ENCODE measurements around the gene CLDN20. TPM values are rescaled to one million over a fixed set of nuclear protein-coding genes. Genes with fewer than 3 reads are reported as not detected.
A peak's percentile ranks its signal among the peaks of the same experiment; 100 is the strongest.

CLDN20 gene
- total and polyA plus RNA-seq, 2 of the 8 experiments (the other 6 are each of a cell fraction or from before 2014, with no cell fraction given) = not detected

DNA sequence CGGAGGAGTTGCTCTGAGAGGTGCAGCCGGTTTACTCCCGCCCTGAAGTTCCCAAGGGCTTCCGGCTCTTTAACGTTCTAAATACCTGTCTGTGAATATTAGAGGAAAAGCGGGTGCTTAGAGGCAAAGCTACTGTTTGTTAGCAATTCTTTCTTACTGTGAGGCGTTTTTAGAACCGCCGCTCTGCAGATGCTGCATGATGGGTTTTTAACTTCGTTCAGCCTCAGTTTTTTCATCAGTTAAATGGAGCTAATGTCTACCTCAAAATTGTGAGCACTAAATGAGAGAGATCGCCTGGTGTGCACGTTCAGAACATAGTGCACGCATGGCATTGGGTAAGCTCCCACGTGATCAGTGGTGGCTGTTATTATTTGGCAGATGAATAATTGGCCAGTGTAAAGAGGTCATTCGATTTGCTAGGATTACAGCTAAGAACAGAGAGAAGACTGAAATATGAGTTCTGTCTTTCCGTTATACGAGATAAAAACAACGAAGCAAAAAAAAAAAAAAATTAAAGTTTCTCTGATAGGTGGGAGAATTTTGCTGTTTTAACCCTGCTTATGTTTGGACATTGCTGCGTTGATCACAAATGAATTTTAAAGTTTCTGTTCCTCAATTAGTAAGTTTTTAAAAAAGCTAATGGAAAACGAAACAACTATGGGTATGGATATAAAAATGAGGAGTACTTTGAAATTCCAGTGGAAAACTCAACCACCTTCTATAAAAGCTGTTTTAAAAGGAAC, 51.1 kb downstream of the CLDN20 start (continued):
- TF ChIP-seq POLR2A (IDR thresholded peaks at IDR 0.05; ENCODE audit: control extremely low read depth in 1 of 2, low read depth in 2 of 2, low read length in 2 of 2) (no peak), HDAC2 (IDR thresholded peaks at IDR 0.05; ENCODE audit: borderline replicate concordance in 1 of 2, low read depth in 2 of 2, low read length in 2 of 2) (peak; percentile 54 to 90; a peak in 2 of 4 replicates), NANOG (IDR thresholded peaks at IDR 0.05; ENCODE audit: insufficient read depth, low read depth, low read length, poor library complexity, severe bottlenecking) (no peak), ASH2L (IDR thresholded peaks at IDR 0.05; ENCODE audit: low read length) (no peak), MAX (IDR thresholded peaks at IDR 0.05) (peak; percentile 42), CTBP2 (IDR thresholded peaks at IDR 0.05; ENCODE audit: borderline replicate concordance, insufficient read depth, insufficient read length, low read length) (no peak), SP2 (IDR thresholded peaks at IDR 0.05; ENCODE audit: low read length) (no peak), EGR1 (IDR thresholded peaks at IDR 0.05; ENCODE audit: borderline replicate concordance, low read depth, low read length) (no peak), JUN (IDR thresholded peaks at IDR 0.05; ENCODE audit: low read depth, low read length) (no peak), ATF2 (IDR thresholded peaks at IDR 0.05; ENCODE audit: low read length) (peak; percentile 81; the same call in 1 of the 2 replicates), EP300 (IDR thresholded peaks at IDR 0.05; ENCODE audit: borderline replicate concordance in 1 of 2, low read depth in 2 of 2, low read length in 2 of 2) (no peak), SRF (IDR thresholded peaks at IDR 0.05; ENCODE audit: low read depth, low read length) (no peak), CBX8 (IDR thresholded peaks at IDR 0.05; ENCODE audit: borderline replicate concordance, low read depth, low read length) (no peak), RNF2 (IDR thresholded peaks at IDR 0.05; ENCODE audit: borderline replicate concordance, low read depth, low read length, missing control alignments, poor library complexity, severe bottlenecking) (no peak), CHD2 (IDR thresholded peaks at IDR 0.05; ENCODE audit: low read length) (no peak), SP1 (IDR thresholded peaks at IDR 0.05; ENCODE audit: low read depth, low read length) (no peak), KDM1A (IDR thresholded peaks at IDR 0.05; ENCODE audit: borderline replicate concordance, low read length) (peak; percentile 99), POLR2AphosphoS5 (IDR thresholded peaks at IDR 0.05; ENCODE audit: low read depth, low read length) (no peak)
- TF ChIP-seq, protein P1, sequence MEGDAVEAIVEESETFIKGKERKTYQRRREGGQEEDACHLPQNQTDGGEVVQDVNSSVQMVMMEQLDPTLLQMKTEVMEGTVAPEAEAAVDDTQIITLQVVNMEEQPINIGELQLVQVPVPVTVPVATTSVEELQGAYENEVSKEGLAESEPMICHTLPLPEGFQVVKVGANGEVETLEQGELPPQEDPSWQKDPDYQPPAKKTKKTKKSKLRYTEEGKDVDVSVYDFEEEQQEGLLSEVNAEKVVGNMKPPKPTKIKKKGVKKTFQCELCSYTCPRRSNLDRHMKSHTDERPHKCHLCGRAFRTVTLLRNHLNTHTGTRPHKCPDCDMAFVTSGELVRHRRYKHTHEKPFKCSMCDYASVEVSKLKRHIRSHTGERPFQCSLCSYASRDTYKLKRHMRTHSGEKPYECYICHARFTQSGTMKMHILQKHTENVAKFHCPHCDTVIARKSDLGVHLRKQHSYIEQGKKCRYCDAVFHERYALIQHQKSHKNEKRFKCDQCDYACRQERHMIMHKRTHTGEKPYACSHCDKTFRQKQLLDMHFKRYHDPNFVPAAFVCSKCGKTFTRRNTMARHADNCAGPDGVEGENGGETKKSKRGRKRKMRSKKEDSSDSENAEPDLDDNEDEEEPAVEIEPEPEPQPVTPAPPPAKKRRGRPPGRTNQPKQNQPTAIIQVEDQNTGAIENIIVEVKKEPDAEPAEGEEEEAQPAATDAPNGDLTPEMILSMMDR (IDR thresholded peaks at IDR 0.05; ENCODE audit: control extremely low read depth in 1 of 3, insufficient read depth in 1 of 3, low read depth in 1 of 3, low read length in 3 of 3) = 0 out of 4 replicates have a peak, but pooled peaks of 1 of the 3 experiments have one; percentile 5

Data from H1 (cell line).